GM19099 (cell line): ENCODE results near the gene SERTAD3.

Experiments
- POLR2A ChIP-seq: IDR thresholded peaks from 3 replicates; pipeline ENCODE4 v1.6.1; 2011; ENCODE audit warnings: low read depth; ENCODE audit not compliant: insufficient read length; ENCODE audit errors: extremely low read depth

The SERTAD3 gene

GRCh38 chr19:40398417-40399131 is 45.6 kb downstream of the SERTAD3 start:
- TF ChIP-seq POLR2A, result no peak

GRCh38 chr19:40397568-40397906 is 46.6 kb downstream of the SERTAD3 start:
- TF ChIP-seq POLR2A, result no peak

GRCh38 chr19:40396886-40397567 is 47.1 kb downstream of the SERTAD3 start:
- no peak for TF ChIP-seq POLR2A

GRCh38 chr19:40395956-40396355 is 48.2 kb downstream of the SERTAD3 start:
- no peak for TF ChIP-seq POLR2A

GRCh38 chr19:40394816-40395210 is 49.3 kb downstream of the SERTAD3 start:
- no peak for TF ChIP-seq POLR2A

GRCh38 chr19:40393894-40394815 is 50.0 kb downstream of the SERTAD3 start:
- no peak for TF ChIP-seq POLR2A

GRCh38 chr19:40392894-40393517 is 51.1 kb downstream of the SERTAD3 start:
- TF ChIP-seq POLR2A, result no peak

GRCh38 chr19:40392123-40392522 is 52.0 kb downstream of the SERTAD3 start:
- TF ChIP-seq POLR2A, result no peak
